AML-193 (cell line): Measurements from ENCODE around the gene TFDP1.
"Not testable (repeated sequence)": the region's sequence is repeated elsewhere in the genome, so short reads cannot be mapped to it uniquely, and the experiment has no call there.

Source experiments
- DNase-seq, 2 experiments: peaks; one replicate each; lab custom pipeline; 2025; lab: John Stamatoyannopoulos, UW

The TFDP1 gene

GRCh38 chr13:113617961-113618360 is 33.4 kb downstream of the TFDP1 start:
- DNase-seq = no peak

GRCh38 chr13:113618455-113618854 is 33.9 kb downstream of the TFDP1 start:
- no peak for DNase-seq

- no peak for DNase-seq
Measured at GRCh38 chr13:113620036-113620796, 35.7 kb downstream of the TFDP1 start.

GRCh38 chr13:113621046-113621445 is 36.5 kb downstream of the TFDP1 start:
- DNase-seq = no peak

GRCh38 chr13:113621498-113621897 is 36.9 kb downstream of the TFDP1 start:
- not testable (repeated sequence) for DNase-seq

GRCh38 chr13:113621986-113622550 is 37.5 kb downstream of the TFDP1 start:
- DNase-seq = not testable (repeated sequence)

GRCh38 chr13:113622791-113623490 is 38.4 kb downstream of the TFDP1 start:
- DNase-seq = no peak

- DNase-seq = peak in 1 of 2 experiments; percentile 12
Measured at GRCh38 chr13:113623491-113624234, 39.1 kb downstream of the TFDP1 start.

- no peak for DNase-seq
Measured at GRCh38 chr13:113624235-113624587, 39.7 kb downstream of the TFDP1 start.

- DNase-seq = not testable (repeated sequence)
Measured at GRCh38 chr13:113624640-113625304, 40.2 kb downstream of the TFDP1 start.

GRCh38 chr13:113625965-113626721 is 41.6 kb downstream of the TFDP1 start:
- peak in 1 of 2 experiments; percentile 14 for DNase-seq

- DNase-seq = no peak
Measured at GRCh38 chr13:113627136-113627535, 42.6 kb downstream of the TFDP1 start.

GRCh38 chr13:113628291-113629270 is 44.0 kb downstream of the TFDP1 start:
- DNase-seq = no peak

GRCh38 chr13:113629866-113630265 is 45.3 kb downstream of the TFDP1 start:
- no peak for DNase-seq

- no peak for DNase-seq
Measured at GRCh38 chr13:113630296-113630695, 45.7 kb downstream of the TFDP1 start.

GRCh38 chr13:113630804-113631203 is 46.3 kb downstream of the TFDP1 start:
- DNase-seq = no peak

GRCh38 chr13:113631341-113632095 is 47.0 kb downstream of the TFDP1 start:
- no peak for DNase-seq

- DNase-seq = no peak
Measured at GRCh38 chr13:113632706-113633484, 48.3 kb downstream of the TFDP1 start.
